GM23248 (cell line): ENCODE results near the gene ZNF205. TPM values are rescaled to one million over a fixed set of nuclear protein-coding genes. Genes with fewer than 3 reads are reported as not detected.

Experiments
- DNase-seq: peaks from one replicate; pipeline ENCODE4 v3.0.0-alpha.2; 2015
- H2AFZ ChIP-seq: fragments of 200-600 bp; sonication (generic); 2 replicates; pipeline ENCODE4 v1.6.1; 2016; ENCODE audit warnings: antibody characterized with exemption
- H3F3A ChIP-seq: fragments of 200-600 bp; sonication (generic); 2 replicates; pipeline ENCODE4 v1.6.1; 2016; ENCODE audit warnings: mild to moderate bottlenecking, antibody characterized with exemption, mixed run types; ENCODE audit not compliant: insufficient read depth
- H3K27ac ChIP-seq: fragments of 200-600 bp; sonication (generic); 2 replicates; pipeline ENCODE4 v1.5.1; 2016; ENCODE audit warnings: mild to moderate bottlenecking
- H3K27me3 ChIP-seq: fragments of 200-600 bp; sonication (generic); replicated peaks from 2 replicates; pipeline ENCODE4 v1.6.1; 2016; ENCODE audit warnings: mild to moderate bottlenecking; ENCODE audit not compliant: insufficient read depth
- H3K36me3 ChIP-seq: fragments of 200-600 bp; sonication (generic); 2 replicates; pipeline ENCODE4 v1.6.1; 2016; ENCODE audit warnings: low read depth, mild to moderate bottlenecking
- H3K4me1 ChIP-seq: fragments of 200-600 bp; sonication (generic); 2 replicates; pipeline ENCODE4 v1.6.1; 2016; ENCODE audit warnings: mild to moderate bottlenecking; ENCODE audit not compliant: insufficient read depth
- H3K4me2 ChIP-seq: fragments of 200-600 bp; sonication (generic); one replicate; pipeline ENCODE4 v1.6.1; 2016; ENCODE audit warnings: mild to moderate bottlenecking; ENCODE audit not compliant: unreplicated experiment
- H3K4me3 ChIP-seq: fragments of 200-600 bp; sonication (generic); 2 replicates; pipeline ENCODE4 v1.5.1; 2016; ENCODE audit warnings: mild to moderate bottlenecking
- H3K79me2 ChIP-seq: fragments of 200-600 bp; sonication (generic); 2 replicates; pipeline ENCODE4 v1.6.1; 2016; ENCODE audit warnings: mild to moderate bottlenecking; ENCODE audit not compliant: insufficient read depth
- H3K9ac ChIP-seq: fragments of 200-600 bp; sonication (generic); 2 replicates; pipeline ENCODE4 v1.6.1; 2016; ENCODE audit warnings: mild to moderate bottlenecking
- H3K9me2 ChIP-seq: fragments of 200-600 bp; sonication (generic); 2 replicates; pipeline ENCODE4 v1.6.1; 2016; ENCODE audit warnings: mixed run types, mild to moderate bottlenecking, moderate library complexity; ENCODE audit not compliant: insufficient read depth
- H3K9me3 ChIP-seq: fragments of 200-600 bp; sonication (generic); one replicate; pipeline ENCODE4 v1.6.1; 2017; ENCODE audit warnings: low read depth
- H4K20me1 ChIP-seq: fragments of 200-600 bp; sonication (generic); 2 replicates; pipeline ENCODE4 v1.6.0; 2016; ENCODE audit not compliant: insufficient read depth
- EZH2 ChIP-seq: fragments of 200-600 bp; sonication (generic); IDR thresholded peaks from 2 replicates; pipeline ENCODE4 v1.6.1; 2018; ENCODE audit warnings: antibody characterized with exemption, mild to moderate bottlenecking; ENCODE audit not compliant: insufficient read depth, poor library complexity, severe bottlenecking
- EZH2phosphoT487 ChIP-seq: fragments of 200-600 bp; sonication (generic); IDR thresholded peaks from 2 replicates; pipeline ENCODE4 v1.6.1; 2018; ENCODE audit warnings: antibody characterized with exemption, moderate library complexity, mild to moderate bottlenecking, low read depth; ENCODE audit not compliant: insufficient read depth
- WGBS, 2 experiments: methylation state at CpG; one replicate each; pipeline ENCODE4 v1.1.6; 2015 to 2017; ENCODE audit warnings: low lambda C conversion rate in 2 of 2, low coverage in 1 of 2; ENCODE audit errors: missing lambda C conversion rate in 2 of 2; 5-methylcytosine and 5-hydroxymethylcytosine counted together
- in situ Hi-C: fragments of 300-500 bp; cut with MboI; formaldehyde crosslinking; loops from 2 replicates; pipeline ENCODE4 v1.15.0; 2020
- polyA plus RNA-seq: library from polyadenylated mRNA; unstranded; fragments of >200 nt; fragmentation: Nextera tagmentation; extraction: Ambion mirVana; gene quantifications from 2 replicates; pipeline ENCODE4 v1.2.1, GENCODE V29; 2016
- total RNA-seq: library from RNA; depleted of rRNA; stranded (reverse); fragments of >200 nt; shearing (Covaris generic); gene quantifications from 2 replicates; pipeline ENCODE4 v1.2.3, GENCODE V29; 2014

The ZNF205 gene
- total and polyA plus RNA-seq, 2 experiments from 2014 or later, result 4.4 to 14.6 TPM

DNA sequence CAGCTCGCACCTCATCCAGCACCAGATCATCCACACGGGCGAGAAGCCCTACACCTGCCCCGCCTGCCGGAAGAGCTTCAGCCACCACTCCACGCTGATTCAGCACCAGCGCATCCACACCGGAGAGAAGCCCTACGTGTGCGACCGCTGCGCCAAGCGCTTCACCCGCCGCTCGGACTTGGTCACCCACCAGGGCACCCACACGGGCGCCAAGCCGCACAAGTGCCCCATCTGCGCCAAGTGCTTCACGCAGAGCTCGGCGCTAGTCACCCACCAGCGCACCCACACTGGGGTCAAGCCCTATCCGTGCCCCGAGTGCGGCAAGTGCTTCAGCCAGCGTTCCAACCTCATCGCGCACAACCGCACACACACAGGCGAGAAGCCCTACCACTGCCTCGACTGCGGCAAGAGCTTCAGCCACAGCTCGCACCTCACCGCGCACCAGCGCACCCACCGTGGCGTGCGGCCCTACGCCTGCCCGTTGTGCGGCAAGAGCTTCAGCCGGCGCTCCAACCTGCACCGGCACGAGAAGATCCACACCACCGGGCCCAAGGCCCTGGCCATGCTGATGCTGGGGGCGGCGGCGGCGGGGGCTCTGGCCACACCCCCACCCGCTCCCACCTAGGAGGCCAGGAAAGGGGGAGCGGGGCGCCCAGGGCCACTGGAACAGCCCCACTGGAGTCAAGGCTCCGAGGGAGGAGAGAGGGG lies 7.5 kb downstream of the ZNF205 start:
- H2AFZ ChIP-seq, result no peak overlapping the region
- no peak for DNase-seq
- 95% methylated on average over 46 to 57 of the region's 57 CpGs for WGBS, 2 experiments
- no peaks in the 10 kb centered on the region for H3K9me2 ChIP-seq
- TF ChIP-seq EZH2phosphoT487 (no peak), EZH2 (no peak)
- no peaks in the 10 kb centered on the region for H4K20me1 ChIP-seq
- no peak overlapping the region for H3K4me2 ChIP-seq
- in situ Hi-C loops, result no loop called here
- no peaks in the 10 kb centered on the region for H3K36me3 ChIP-seq
- no peak overlapping the region for H3K27ac ChIP-seq
- no peaks in the 10 kb centered on the region for H3K27me3 ChIP-seq
- H3K9me3 ChIP-seq, result no peaks in the 10 kb centered on the region
- peaks cover under 1% of the 10 kb centered on the region; the same call in 1 of the 2 replicates for H3F3A ChIP-seq
- H3K9ac ChIP-seq, result no peak overlapping the region
- H3K79me2 ChIP-seq, result no peaks in the 10 kb centered on the region
- no peak overlapping the region for H3K4me3 ChIP-seq
- peaks cover 5% of the 10 kb centered on the region; the same call in 1 of the 2 replicates for H3K4me1 ChIP-seq

- Histone ChIP-seq H3K4me3 (no peak overlapping the region), H3K36me3 (no peaks in the 10 kb centered on the region), H3K9ac (no peak overlapping the region), H3K9me3 (no peaks in the 10 kb centered on the region), H3K27me3 (no peaks in the 10 kb centered on the region), H3K9me2 (no peaks in the 10 kb centered on the region), H3K79me2 (no peaks in the 10 kb centered on the region), H3F3A (peaks cover 7% of the 10 kb centered on the region), H3K4me1 (peaks cover 9% of the 10 kb centered on the region), H3K27ac (no peak overlapping the region), H4K20me1 (no peaks in the 10 kb centered on the region), H3K4me2 (no peak overlapping the region), H2AFZ (no peak overlapping the region)
- WGBS, 2 experiments, result 90 to 93% methylated on average over 11 to 16 of the region's 16 CpGs
- in situ Hi-C loops, result no loop called here
- no peak for DNase-seq
- TF ChIP-seq EZH2phosphoT487 (no peak), EZH2 (no peak)
Observed at GRCh38 chr16:3120435-3120834, 8.0 kb downstream of the ZNF205 start.

DNA sequence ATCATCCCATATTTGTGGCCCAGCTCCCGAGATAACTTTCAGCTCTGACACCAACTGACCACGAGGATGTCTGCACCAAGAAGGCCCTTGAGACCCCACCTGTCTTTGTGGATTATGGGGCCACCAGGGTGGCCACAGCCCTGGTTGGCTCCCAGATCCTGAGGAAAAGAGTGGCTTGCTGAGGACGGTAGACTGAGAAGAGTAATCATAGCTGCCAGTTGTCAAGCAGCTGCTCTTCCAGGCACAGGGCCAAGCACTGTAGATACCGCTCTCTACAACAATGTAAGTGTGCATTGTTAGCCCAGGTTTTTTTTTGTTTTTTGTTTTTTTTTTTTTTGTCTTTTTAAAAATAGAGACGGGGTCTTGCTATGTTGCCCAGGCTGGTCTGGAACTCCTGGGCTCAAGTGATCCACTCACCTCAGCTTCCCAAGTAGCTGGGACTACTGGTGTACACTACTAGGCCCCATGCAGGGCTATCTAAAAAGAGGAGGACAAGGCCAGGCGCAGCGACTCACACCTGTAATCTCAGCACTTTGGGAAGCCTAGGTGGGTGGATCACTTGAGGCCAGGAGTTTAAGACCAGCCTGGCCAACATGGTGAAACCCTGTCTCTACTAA lies 9.6 kb downstream of the ZNF205 start:
- Histone ChIP-seq H3K4me1 (peaks cover 9% of the 10 kb centered on the region), H3K79me2 (no peaks in the 10 kb centered on the region), H2AFZ (no peak overlapping the region), H3K9me3 (no peaks in the 10 kb centered on the region), H3K36me3 (no peaks in the 10 kb centered on the region), H3K27ac (no peak overlapping the region), H3K4me2 (no peak overlapping the region), H3F3A (peaks cover 17% of the 10 kb centered on the region), H3K9me2 (no peaks in the 10 kb centered on the region), H3K4me3 (no peak overlapping the region), H3K27me3 (no peaks in the 10 kb centered on the region), H4K20me1 (no peaks in the 10 kb centered on the region), H3K9ac (no peak overlapping the region)
- DNase-seq, result no peak
- in situ Hi-C loops, result no loop called here
- TF ChIP-seq EZH2phosphoT487, result no peak
- no peak for TF ChIP-seq EZH2
- 58 to 64% methylated on average over 7 of the region's 7 CpGs for WGBS, 2 experiments

GRCh38 chr16:3122926-3123570 lies 10.7 kb downstream of the ZNF205 start:
- Histone ChIP-seq H3K4me3 (0 out of 2 replicates have a peak overlapping the region, but pooled peaks have one; percentile 79), H3K9ac (no peak overlapping the region; the same call in 1 of the 2 replicates), H3K27ac (no peak overlapping the region), H3K4me2 (no peak overlapping the region), H3F3A (peaks cover 22% of the 10 kb centered on the region), H3K9me2 (no peaks in the 10 kb centered on the region), H3K79me2 (0 out of 2 replicates have a peak, but pooled peaks cover 7% of the 10 kb centered on the region), H2AFZ (no peak overlapping the region), H4K20me1 (no peaks in the 10 kb centered on the region), H3K27me3 (no peaks in the 10 kb centered on the region), H3K4me1 (peaks cover 9% of the 10 kb centered on the region), H3K36me3 (no peaks in the 10 kb centered on the region), H3K9me3 (no peaks in the 10 kb centered on the region)
- in situ Hi-C loops, result no loop called here
- peak; percentile 50 for DNase-seq
- TF ChIP-seq EZH2phosphoT487 (no peak), EZH2 (no peak)
- 28 to 42% methylated on average over 7 to 8 of the region's 8 CpGs for WGBS, 2 experiments
